Fibroblast of the aortic adventitia (primary cell): Measurements from ENCODE around the gene BPIFA1. TPM values are rescaled to one million over a fixed set of nuclear protein-coding genes. Genes with fewer than 3 reads are reported as not detected.

Experiments used
- DNase-seq: peaks from one replicate; pipeline ENCODE4 v3.0.0-alpha.2; 2010; ENCODE audit warnings: low read depth
- H3K4me3 ChIP-seq: 2 replicates; pipeline ENCODE4 v1.5.1; 2011; ENCODE audit warnings: low read depth, mild to moderate bottlenecking, control low read depth, low read length, moderate library complexity
- CTCF ChIP-seq: IDR thresholded peaks from 2 replicates; pipeline ENCODE4 v1.5.1; 2011; ENCODE audit warnings: mild to moderate bottlenecking, low read length, control low read depth, inconsistent platforms; ENCODE audit not compliant: insufficient read depth
- total RNA-seq: library from RNA; depleted of rRNA; stranded (reverse); fragments of >200 nt; gene quantifications from 2 replicates; pipeline ENCODE4 v1.2.3, GENCODE V29; 2012; ENCODE audit warnings: low replicate concordance

Gene BPIFA1
- total RNA-seq, 1 donor = not detected

- H3K4me3 ChIP-seq = no peak overlapping the region
- DNase-seq = no peak
- TF ChIP-seq CTCF = no peak
Observed at GRCh38 chr20:33284937-33285336, 49.1 kb downstream of the BPIFA1 start.

GRCh38 chr20:33285861-33286495 lies 50.2 kb downstream of the BPIFA1 start:
- no peak for TF ChIP-seq CTCF
- no peak overlapping the region for H3K4me3 ChIP-seq
- no peak for DNase-seq

- TF ChIP-seq CTCF = no peak
- no peak for DNase-seq
- no peak overlapping the region for H3K4me3 ChIP-seq
Observed at GRCh38 chr20:33287884-33288283, 52.1 kb downstream of the BPIFA1 start.

GRCh38 chr20:33290852-33291251 lies 55.1 kb downstream of the BPIFA1 start:
- no peak overlapping the region for H3K4me3 ChIP-seq
- TF ChIP-seq CTCF = no peak

GRCh38 chr20:33291416-33291815 lies 55.6 kb downstream of the BPIFA1 start:
- no peak overlapping the region for H3K4me3 ChIP-seq
- no peak for DNase-seq
- no peak for TF ChIP-seq CTCF

More at GRCh38 chr20:33290852-33291251, 55.1 kb downstream of the BPIFA1 start:
- DNase-seq = no peak

- DNase-seq = peak; percentile 26
- TF ChIP-seq CTCF = peak; percentile 99
- H3K4me3 ChIP-seq = no peak overlapping the region
Observed at GRCh38 chr20:33291830-33292355, 56.1 kb downstream of the BPIFA1 start.

Other genes with a start within 250 kb of the BPIFA1 start
- not detected in 2 replicates for gene SUN5, start 231.6 kb upstream of the BPIFA1 start, total RNA-seq
- not detected in 2 replicates for gene BPIFB2, start 228.3 kb upstream of the BPIFA1 start, total RNA-seq
- not detected in 2 replicates for gene BPIFB6, start 204.3 kb upstream of the BPIFA1 start, total RNA-seq
- not detected in 2 replicates for gene BPIFB3, start 182.1 kb upstream of the BPIFA1 start, total RNA-seq
- gene BPIFB4, start 156.4 kb upstream of the BPIFA1 start, total RNA-seq = not detected in 2 replicates
- gene BPIFA2, start 67.8 kb upstream of the BPIFA1 start, total RNA-seq = not detected in 2 replicates
- not detected in 2 replicates for gene BPIFA3, start 18.6 kb upstream of the BPIFA1 start, total RNA-seq
- not detected in 2 replicates for gene BPIFB1, start 47.2 kb downstream of the BPIFA1 start, total RNA-seq
- 14.8 and 17.7 TPM in 2 replicates for gene CDK5RAP1, start 165.5 kb downstream of the BPIFA1 start, total RNA-seq
- gene SNTA1, start 207.8 kb downstream of the BPIFA1 start, total RNA-seq = 25.7 and 28.6 TPM in 2 replicates